IMR-90 (cell line): Measurements from ENCODE around the gene SNX2. TPM values are rescaled to one million over a fixed set of nuclear protein-coding genes. Genes with fewer than 3 reads are reported as not detected.

Source experiments
- ATAC-seq: fragments of 200-7000 bp; cut with Tn5 transposase; 2 replicates; pipeline ENCODE4 v1.9.1; 2020; ENCODE audit warnings: low read depth, mild to moderate bottlenecking, moderate library complexity
- BruUV-seq: library from RNA; stranded (reverse); fragments of 400-500 nt; replicated peaks from 2 replicates; lab custom pipeline; 2021; lab: Mats Ljungman, UMichigan
- CTCF ChIA-PET: fragments of 300-600 bp; formaldehyde crosslinking; extraction: SDS; loops from one replicate; lab custom pipeline; 2021; ENCODE audit warnings: antibody characterized with exemption; lab: Yijun Ruan, JAX
- POLR2A ChIA-PET: fragments of 300-600 bp; sonication (Branson Sonifier 250); formaldehyde crosslinking; loops from one replicate; lab custom pipeline; 2022; ENCODE audit warnings: antibody characterized with exemption; ENCODE audit not compliant: unreplicated experiment; lab: Charles Lee
- DNase-seq: peaks from one replicate; pipeline ENCODE4 v3.0.0; 2013
- H2AFZ ChIP-seq: replicated peaks from 2 replicates; pipeline ENCODE3; 2013; ENCODE audit warnings: low read length, mild to moderate bottlenecking; ENCODE audit not compliant: poor library complexity
- H2AK5ac ChIP-seq: 2 replicates; pipeline ENCODE4 v1.6.1; 2013; ENCODE audit warnings: low read depth, low read length, inconsistent platforms
- H2AK9ac ChIP-seq: replicated peaks from 2 replicates; pipeline ENCODE3; 2013; ENCODE audit warnings: mild to moderate bottlenecking, low read depth, low read length, moderate library complexity; ENCODE audit not compliant: poor library complexity
- H2BK120ac ChIP-seq: 2 replicates; pipeline ENCODE4 v1.6.1; 2013; ENCODE audit warnings: low read depth, low read length, inconsistent platforms
- H2BK15ac ChIP-seq: 3 replicates; pipeline ENCODE4 v1.6.1; 2013; ENCODE audit warnings: low read depth, low read length, inconsistent platforms
- H2BK20ac ChIP-seq: 2 replicates; pipeline ENCODE4 v1.6.1; 2013; ENCODE audit warnings: low read depth, mild to moderate bottlenecking, inconsistent platforms, low read length, moderate library complexity
- H2BK5ac ChIP-seq: 2 replicates; pipeline ENCODE4 v1.6.1; 2013; ENCODE audit warnings: mild to moderate bottlenecking, low read depth, low read length, inconsistent platforms; ENCODE audit not compliant: poor library complexity, severe bottlenecking
- H3K14ac ChIP-seq: replicated peaks from 2 replicates; pipeline ENCODE4 v1.6.1; 2013; ENCODE audit warnings: low read depth, low read length, inconsistent platforms
- H3K18ac ChIP-seq: 2 replicates; pipeline ENCODE4 v1.6.1; 2013; ENCODE audit warnings: low read depth, low read length, control low read depth
- H3K23ac ChIP-seq: 2 replicates; pipeline ENCODE4 v1.6.1; 2013; ENCODE audit warnings: low read depth, low read length, inconsistent platforms
- H3K27ac ChIP-seq: 2 replicates; pipeline ENCODE4 v1.5.1; 2013; ENCODE audit warnings: mild to moderate bottlenecking, control low read depth, low read length; ENCODE audit not compliant: insufficient read depth
- H3K27me3 ChIP-seq: 2 replicates; pipeline ENCODE4 v1.6.1; 2013; ENCODE audit warnings: low read length; ENCODE audit not compliant: control insufficient read depth, insufficient read depth
- H3K36me3 ChIP-seq: 2 replicates; pipeline ENCODE4 v1.6.1; 2013; ENCODE audit warnings: low read length, mixed read lengths; ENCODE audit not compliant: control insufficient read depth, insufficient read depth
- H3K4ac ChIP-seq: 2 replicates; pipeline ENCODE4 v1.6.1; 2013; ENCODE audit warnings: low read depth, low read length, inconsistent platforms
- H3K4me1 ChIP-seq: 2 replicates; pipeline ENCODE4 v1.6.1; 2013; ENCODE audit warnings: low read length, mixed read lengths; ENCODE audit not compliant: control insufficient read depth, insufficient read depth
- H3K4me2 ChIP-seq: 2 replicates; pipeline ENCODE4 v1.6.1; 2013; ENCODE audit warnings: low read depth, mild to moderate bottlenecking, control low read depth, low read length, moderate library complexity
- H3K4me3 ChIP-seq: 2 replicates; pipeline ENCODE4 v1.5.1; 2013; ENCODE audit warnings: low read depth, mild to moderate bottlenecking, control low read depth, low read length, moderate library complexity; ENCODE audit not compliant: insufficient read depth
- H3K56ac ChIP-seq: 2 replicates; pipeline ENCODE4 v1.6.1; 2013; ENCODE audit warnings: low read length, inconsistent platforms; ENCODE audit not compliant: insufficient read depth; ENCODE audit errors: extremely low read depth
- H3K79me1 ChIP-seq, 2 experiments: 2 replicates each; pipeline ENCODE4 v1.6.1; 2013; ENCODE audit warnings: low read length in 2 of 2, inconsistent platforms in 1 of 2, low read depth in 1 of 2
- H3K9ac ChIP-seq: 2 replicates; pipeline ENCODE4 v1.6.1; 2013; ENCODE audit warnings: low read depth, low read length, control low read depth
- H3K9me1 ChIP-seq: 2 replicates; pipeline ENCODE4 v1.6.1; 2013; ENCODE audit warnings: low read length, inconsistent platforms; ENCODE audit not compliant: insufficient read depth
- H3K9me3 ChIP-seq: 2 replicates; pipeline ENCODE4 v1.6.1; 2013; ENCODE audit warnings: low read length; ENCODE audit not compliant: control insufficient read depth, insufficient read depth
- H4K20me1 ChIP-seq: 2 replicates; pipeline ENCODE4 v1.6.1; 2013; ENCODE audit warnings: low read length, inconsistent platforms; ENCODE audit not compliant: insufficient read depth
- H4K5ac ChIP-seq: 2 replicates; pipeline ENCODE4 v1.6.1; 2013; ENCODE audit warnings: mild to moderate bottlenecking, low read depth, low read length, control low read depth
- H4K8ac ChIP-seq, 2 experiments: 2 replicates each; pipeline ENCODE4 v1.6.1; 2013; ENCODE audit warnings: low read depth in 2 of 2, low read length in 2 of 2, control low read depth in 1 of 2, inconsistent platforms in 1 of 2
- H4K91ac ChIP-seq: 2 replicates; pipeline ENCODE4 v1.6.1; 2013; ENCODE audit warnings: low read depth, low read length, inconsistent platforms; ENCODE audit not compliant: insufficient read depth
- BHLHE40 ChIP-seq: fragments of 150-350 bp; IDR thresholded peaks from 2 replicates; pipeline ENCODE4 v1.6.1; 2016; ENCODE audit warnings: mild to moderate bottlenecking, low read depth, low read length
- CEBPB ChIP-seq: IDR thresholded peaks from 2 replicates; pipeline ENCODE4 v1.6.1; 2012; ENCODE audit warnings: low read depth, low read length, improper control_type of control experiment
- CHD1 ChIP-seq: IDR thresholded peaks from 2 replicates; pipeline ENCODE4 v1.6.1; 2012; ENCODE audit warnings: low read depth, low read length, improper control_type of control experiment
- ELK1 ChIP-seq: fragments of 150-350 bp; IDR thresholded peaks from 2 replicates; pipeline ENCODE4 v1.6.1; 2016; ENCODE audit warnings: low read depth, mild to moderate bottlenecking, low read length, moderate library complexity, borderline replicate concordance
- FOS ChIP-seq: fragments of 150-350 bp; IDR thresholded peaks from 2 replicates; pipeline ENCODE4 v1.6.1; 2016; ENCODE audit warnings: low read depth, low read length
- MAFK ChIP-seq: IDR thresholded peaks from 2 replicates; pipeline ENCODE4 v1.6.1; 2012; ENCODE audit warnings: low read depth, low read length, improper control_type of control experiment
- MAZ ChIP-seq: IDR thresholded peaks from 2 replicates; pipeline ENCODE4 v1.6.1; 2012; ENCODE audit warnings: low read depth, mild to moderate bottlenecking, low read length, improper control_type of control experiment, moderate library complexity, borderline replicate concordance
- MXI1 ChIP-seq: IDR thresholded peaks from 2 replicates; pipeline ENCODE4 v1.6.1; 2012; ENCODE audit warnings: low read depth, mild to moderate bottlenecking, low read length, moderate library complexity, borderline replicate concordance
- NFE2L2 ChIP-seq: fragments of 150-350 bp; IDR thresholded peaks from 2 replicates; pipeline ENCODE4 v1.6.1; 2016; ENCODE audit warnings: low read depth, mild to moderate bottlenecking, low read length
- POLR2A ChIP-seq: IDR thresholded peaks from 2 replicates; pipeline ENCODE4 v1.6.1; 2012; ENCODE audit warnings: mild to moderate bottlenecking, low read depth, low read length
- RAD21 ChIP-seq: IDR thresholded peaks from 2 replicates; pipeline ENCODE4 v1.6.1; 2012; ENCODE audit warnings: low read length, improper control_type of control experiment
- RCOR1 ChIP-seq: IDR thresholded peaks from 2 replicates; pipeline ENCODE4 v1.6.1; 2012; ENCODE audit warnings: mild to moderate bottlenecking, low read length, improper control_type of control experiment; ENCODE audit not compliant: insufficient replicate concordance
- RFX5 ChIP-seq: IDR thresholded peaks from 2 replicates; pipeline ENCODE4 v1.8.0; 2012; ENCODE audit warnings: low read depth, mild to moderate bottlenecking, low read length, moderate library complexity
- SMC3 ChIP-seq: fragments of 150-350 bp; IDR thresholded peaks from 2 replicates; pipeline ENCODE4 v1.6.1; 2016; ENCODE audit warnings: low read depth, mild to moderate bottlenecking, antibody characterized with exemption, low read length, moderate library complexity
- USF2 ChIP-seq: fragments of 150-350 bp; IDR thresholded peaks from 2 replicates; pipeline ENCODE4 v1.6.1; 2017; ENCODE audit warnings: mild to moderate bottlenecking, antibody characterized with exemption, low read length, low read depth
- WGBS, 2 experiments: methylation state at CpG; one replicate each; pipeline versions ENCODE4 v1.1.5 to v1.1.7; 2013; ENCODE audit warnings: missing lambda C conversion rate in 2 of 2; ENCODE audit not compliant: insufficient read length in 1 of 2; ENCODE audit errors: extremely low coverage in 2 of 2; 5-methylcytosine and 5-hydroxymethylcytosine counted together
- dilution Hi-C: fragments of 300-500 bp; cut with HindIII; formaldehyde crosslinking; loops from one replicate; pipeline ENCODE4 v1.14.3; 2018; ENCODE audit warnings: low sequenced_read_pairs; ENCODE audit not compliant: unreplicated experiment
- in situ Hi-C: fragments of 300-500 bp; cut with MboI; formaldehyde crosslinking; loops from 3 replicates; pipeline ENCODE4 v1.14.3; 2019; ENCODE audit warnings: low sequenced_read_pairs, inconsistent platforms, mixed read lengths
- intact Hi-C: fragments of 100-400 bp; cut with micrococcal nuclease; formaldehyde crosslinking; loops from 2 replicates; pipeline ENCODE4 v1.10.0; 2022
- polyA plus RNA-seq, 3 experiments: library from polyadenylated mRNA; depleted of rRNA; stranded (reverse); fragments of >200 nt; gene quantifications; 2 replicates each; pipeline ENCODE4 v1.2.3, GENCODE V29; 2012; ENCODE audit warnings: low replicate concordance in 1 of 3
- total RNA-seq: library from RNA; depleted of rRNA; stranded (reverse); fragments of >200 nt; gene quantifications from 2 replicates; pipeline ENCODE4 v1.2.3, GENCODE V29; 2012
- TF ChIP-seq, protein P1 (sequence below): conservative IDR thresholded peaks from 2 replicates; pipeline ENCODE4 v1.5.1; 2012; ENCODE audit warnings: mild to moderate bottlenecking, low read depth, low read length, improper control_type of control experiment

Gene SNX2
- total and polyA plus RNA-seq, 2 of the 4 experiments (the other 2 are of a cell fraction) = 26.3 to 52.9 TPM

GRCh38 chr5:122772446-122772845 lies 2.4 kb upstream of the SNX2 start:
- no peak overlapping the region for H4K8ac ChIP-seq
- no peak overlapping the region for H3K56ac ChIP-seq
- H3K18ac ChIP-seq = no peak overlapping the region
- TF ChIP-seq RAD21 (no peak), NFE2L2 (no peak), CHD1 (no peak), CEBPB (no peak), MAFK (no peak), SMC3 (no peak), BHLHE40 (no peak), POLR2A (no peak), MAZ (no peak), ELK1 (no peak), RCOR1 (no peak), RFX5 (no peak), FOS (no peak), MXI1 (no peak), USF2 (no peak)
- TF ChIP-seq, protein P1, sequence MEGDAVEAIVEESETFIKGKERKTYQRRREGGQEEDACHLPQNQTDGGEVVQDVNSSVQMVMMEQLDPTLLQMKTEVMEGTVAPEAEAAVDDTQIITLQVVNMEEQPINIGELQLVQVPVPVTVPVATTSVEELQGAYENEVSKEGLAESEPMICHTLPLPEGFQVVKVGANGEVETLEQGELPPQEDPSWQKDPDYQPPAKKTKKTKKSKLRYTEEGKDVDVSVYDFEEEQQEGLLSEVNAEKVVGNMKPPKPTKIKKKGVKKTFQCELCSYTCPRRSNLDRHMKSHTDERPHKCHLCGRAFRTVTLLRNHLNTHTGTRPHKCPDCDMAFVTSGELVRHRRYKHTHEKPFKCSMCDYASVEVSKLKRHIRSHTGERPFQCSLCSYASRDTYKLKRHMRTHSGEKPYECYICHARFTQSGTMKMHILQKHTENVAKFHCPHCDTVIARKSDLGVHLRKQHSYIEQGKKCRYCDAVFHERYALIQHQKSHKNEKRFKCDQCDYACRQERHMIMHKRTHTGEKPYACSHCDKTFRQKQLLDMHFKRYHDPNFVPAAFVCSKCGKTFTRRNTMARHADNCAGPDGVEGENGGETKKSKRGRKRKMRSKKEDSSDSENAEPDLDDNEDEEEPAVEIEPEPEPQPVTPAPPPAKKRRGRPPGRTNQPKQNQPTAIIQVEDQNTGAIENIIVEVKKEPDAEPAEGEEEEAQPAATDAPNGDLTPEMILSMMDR = no peak
- H3K9me1 ChIP-seq = peaks cover 6% of the 10 kb centered on the region; the same call in 1 of the 2 replicates
- no peak overlapping the region for H4K91ac ChIP-seq
- no peak overlapping the region for H3K4me3 ChIP-seq
- no peak overlapping the region for H2AFZ ChIP-seq
- no peak overlapping the region for H3K4ac ChIP-seq
- in situ Hi-C loops = no loop called here
- peaks cover 2% of the 10 kb centered on the region; the same call in 1 of the 2 replicates for H3K27me3 ChIP-seq
- H2BK120ac ChIP-seq = no peak overlapping the region
- dilution Hi-C loops = no loop called here
- H3K79me1 ChIP-seq = peaks cover 3 to 22% of the 10 kb centered on the region in 2 experiments
- no peak overlapping the region for H2AK9ac ChIP-seq
- H2BK5ac ChIP-seq = no peak overlapping the region
- intact Hi-C loops = no loop called here
- no CpG with 5 or more reads among the region's 1 CpG for WGBS, 2 experiments
- no peak overlapping the region for H2BK15ac ChIP-seq
- H3K14ac ChIP-seq = no peak overlapping the region
- ATAC-seq = no peak
- DNase-seq = peak; percentile 38
- no peaks in the 10 kb centered on the region for H3K9me3 ChIP-seq
- H3K4me1 ChIP-seq = no peaks in the 10 kb centered on the region
- peak overlapping the region; percentile 73; the same call in 1 of the 2 replicates for H2AK5ac ChIP-seq
- no TSS peak for BruUV-seq
- ChIA-PET POLR2A (no interaction called here), CTCF (no interaction called here)
- H4K20me1 ChIP-seq = peaks cover 3% of the 10 kb centered on the region; the same call in 1 of the 2 replicates
- H3K36me3 ChIP-seq = no peaks in the 10 kb centered on the region
- no peak overlapping the region for H3K23ac ChIP-seq
- H2BK20ac ChIP-seq = no peak overlapping the region
- H4K5ac ChIP-seq = no peak overlapping the region
- H3K27ac ChIP-seq = no peak overlapping the region
- no peak overlapping the region for H3K9ac ChIP-seq
- H3K4me2 ChIP-seq = no peak overlapping the region
